Activated naive CD8-positive, alpha-beta T cell (primary cell): Measurements from ENCODE around the gene OXLD1.
"Not testable (repeated sequence)": the region's sequence is repeated elsewhere in the genome, so short reads cannot be mapped to it uniquely, and the experiment has no call there.

ENCODE experiments used
- H3K27ac Mint-ChIP-seq: one replicate; pipeline ENCODE4 v1.8.0; 2021; ENCODE audit warnings: mixed read lengths
- H3K27me3 Mint-ChIP-seq: one replicate; pipeline ENCODE4 v1.8.0; 2021; ENCODE audit warnings: mixed read lengths
- H3K36me3 Mint-ChIP-seq: one replicate; pipeline ENCODE4 v1.8.0; 2021; ENCODE audit warnings: mixed read lengths
- H3K4me1 Mint-ChIP-seq: one replicate; pipeline ENCODE4 v1.8.0; 2021; ENCODE audit warnings: low read depth, mixed read lengths
- H3K4me3 Mint-ChIP-seq: one replicate; pipeline ENCODE4 v1.8.0; 2021; ENCODE audit warnings: mild to moderate bottlenecking, mixed read lengths
- H3K9me3 Mint-ChIP-seq: one replicate; pipeline ENCODE4 v1.8.0; 2021; ENCODE audit warnings: low read depth, mixed read lengths

OXLD1 gene

DNA sequence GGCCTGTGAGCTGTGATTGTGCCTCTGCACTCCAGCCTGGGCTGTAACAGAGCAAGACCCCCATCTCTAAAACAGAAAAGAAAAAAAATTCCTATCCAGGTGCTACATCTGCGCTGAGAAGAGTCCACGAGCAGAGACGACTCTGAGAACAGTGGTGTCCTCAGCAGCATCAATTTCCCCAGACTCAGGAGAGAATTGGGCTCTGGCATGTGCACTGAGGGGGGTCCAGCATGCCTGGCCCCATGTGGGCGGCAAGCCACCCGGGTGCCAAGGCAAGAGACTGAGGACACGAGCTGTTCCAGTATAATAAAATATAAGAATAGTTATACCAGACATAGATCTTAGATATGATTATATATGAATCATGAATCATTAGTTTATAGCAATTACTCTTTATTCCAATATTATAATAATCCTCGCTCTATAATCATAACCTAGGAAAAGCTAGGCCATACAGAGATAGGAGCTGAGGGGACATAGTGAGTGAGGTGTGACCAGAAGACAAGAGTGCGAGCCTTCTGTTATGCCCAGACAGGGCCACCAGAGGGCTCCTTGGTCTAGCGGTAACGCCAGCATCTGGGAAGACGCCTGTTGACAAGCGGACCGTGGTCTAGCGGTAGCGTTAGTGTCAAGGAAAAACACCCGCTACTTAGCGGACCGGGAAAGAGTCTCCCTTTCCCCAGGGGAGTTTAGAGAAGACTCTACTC lies 9.3 kb upstream of the OXLD1 start:
- H3K36me3 Mint-ChIP-seq, H3K4me1 Mint-ChIP-seq, H3K4me3 Mint-ChIP-seq, H3K27me3 Mint-ChIP-seq, H3K9me3 Mint-ChIP-seq, H3K27ac Mint-ChIP-seq: not testable (repeated sequence)

DNA sequence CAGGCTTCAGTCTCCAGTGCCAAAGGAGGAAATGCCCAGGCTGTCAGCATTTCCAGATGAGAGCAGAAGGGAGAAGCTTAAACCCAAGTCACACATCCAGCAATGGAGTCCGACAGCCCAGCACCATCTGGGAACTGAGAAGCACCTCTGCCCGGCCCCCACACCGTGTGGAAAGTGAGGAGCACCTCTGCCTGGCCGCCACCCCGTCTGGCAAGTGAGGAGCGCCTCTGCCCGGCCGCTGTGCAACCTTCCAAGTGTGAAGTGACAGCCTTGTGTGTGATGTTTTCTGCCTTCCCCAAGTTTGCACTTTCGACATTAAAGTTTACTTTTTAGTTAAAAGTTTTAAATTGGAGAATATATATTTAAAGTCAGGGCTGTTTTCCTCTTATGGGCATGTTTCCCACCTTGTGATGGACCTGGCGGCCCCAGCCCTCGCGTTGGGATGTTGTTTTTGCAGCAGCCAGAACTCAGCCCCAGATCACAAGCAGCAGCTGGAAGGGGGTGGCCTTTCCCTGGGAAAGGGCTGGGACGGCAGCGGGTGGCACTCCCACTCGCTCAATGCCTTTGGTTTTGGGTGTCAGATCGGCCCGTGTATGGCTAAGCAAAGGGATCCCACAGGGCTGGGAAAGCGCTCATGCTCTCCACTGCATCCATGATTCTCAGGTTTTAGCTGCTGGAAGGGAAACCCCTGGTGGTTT lies 7.3 kb upstream of the OXLD1 start:
- no peak overlapping the region for H3K4me3 Mint-ChIP-seq
- H3K27me3 Mint-ChIP-seq: no peaks in the 10 kb centered on the region
- H3K9me3 Mint-ChIP-seq: no peaks in the 10 kb centered on the region
- H3K4me1 Mint-ChIP-seq: peaks cover 1% of the 10 kb centered on the region
- no peak overlapping the region for H3K27ac Mint-ChIP-seq
- H3K36me3 Mint-ChIP-seq: no peaks in the 10 kb centered on the region

DNA sequence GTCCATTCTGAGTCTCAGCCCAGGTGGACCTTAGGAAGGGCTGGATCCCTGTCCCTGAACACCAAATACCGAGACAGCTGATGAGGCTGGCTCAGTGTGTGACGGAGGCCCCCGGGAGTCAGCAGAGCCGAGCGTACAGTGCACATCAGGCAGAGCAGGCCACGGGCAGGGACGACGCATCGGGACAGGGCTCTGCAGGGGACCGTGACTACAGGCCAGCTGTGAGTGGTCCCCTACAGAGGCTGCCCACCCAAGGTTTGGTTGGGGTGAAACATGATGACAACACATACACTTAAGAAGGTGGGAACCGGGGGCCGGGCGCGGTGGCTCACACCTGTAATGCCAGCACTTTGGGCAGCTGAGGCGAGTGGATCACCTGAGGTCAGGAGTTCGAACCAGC lies 6.5 kb upstream of the OXLD1 start:
- H3K9me3 Mint-ChIP-seq: no peaks in the 10 kb centered on the region
- H3K36me3 Mint-ChIP-seq: no peaks in the 10 kb centered on the region
- no peak overlapping the region for H3K27ac Mint-ChIP-seq
- peaks cover 7% of the 10 kb centered on the region for H3K4me1 Mint-ChIP-seq
- no peak overlapping the region for H3K4me3 Mint-ChIP-seq
- no peaks in the 10 kb centered on the region for H3K27me3 Mint-ChIP-seq

DNA sequence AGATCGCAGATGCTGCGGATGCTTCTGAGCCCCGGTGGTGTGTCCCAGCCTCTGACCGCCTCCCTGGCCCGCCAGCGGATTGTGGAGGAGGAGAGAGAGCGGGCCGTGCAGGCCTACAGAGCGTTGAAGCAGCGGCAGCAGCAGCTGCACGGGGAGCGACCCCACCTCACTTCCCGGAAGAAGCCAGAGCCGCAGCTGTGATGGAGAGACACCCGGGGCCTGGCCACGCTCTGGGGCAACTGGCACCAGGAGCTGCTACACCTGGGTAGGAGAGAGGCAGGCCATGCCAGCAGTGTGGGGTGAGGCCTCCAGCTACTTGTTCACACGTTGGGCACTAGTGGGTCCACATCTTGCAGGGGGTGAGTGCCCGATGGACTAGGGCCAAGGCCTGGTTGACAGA lies 6.1 kb upstream of the OXLD1 start:
- H3K27ac Mint-ChIP-seq: no peak overlapping the region
- H3K9me3 Mint-ChIP-seq: no peaks in the 10 kb centered on the region
- no peaks in the 10 kb centered on the region for H3K36me3 Mint-ChIP-seq
- H3K27me3 Mint-ChIP-seq: no peaks in the 10 kb centered on the region
- H3K4me1 Mint-ChIP-seq: peaks cover 11% of the 10 kb centered on the region
- no peak overlapping the region for H3K4me3 Mint-ChIP-seq

DNA sequence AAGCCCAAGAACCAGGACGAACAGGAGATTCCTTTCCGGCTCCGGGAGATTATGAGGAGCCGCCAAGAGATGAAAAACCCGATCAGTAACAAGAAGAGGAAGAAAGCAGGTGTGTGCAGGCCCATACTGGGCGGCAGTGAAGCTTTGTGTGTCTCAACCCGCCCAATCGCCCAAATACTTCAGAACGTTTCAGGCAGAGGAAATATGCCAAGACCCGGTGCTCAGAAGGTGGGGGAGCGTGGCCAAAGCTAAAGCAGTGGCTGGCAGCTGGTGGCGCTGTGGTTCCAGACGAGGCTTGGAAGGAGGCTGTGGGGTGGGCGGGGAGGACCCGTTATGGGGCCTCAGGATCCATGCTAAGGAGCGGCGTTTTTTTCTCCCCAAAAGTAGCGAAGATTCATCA lies 1.3 kb upstream of the OXLD1 start:
- Mint-ChIP-seq H3K9me3 (no peaks in the 10 kb centered on the region), H3K27ac (peak overlapping the region; percentile 66), H3K36me3 (no peaks in the 10 kb centered on the region), H3K4me3 (peak overlapping the region; percentile 96), H3K27me3 (no peaks in the 10 kb centered on the region), H3K4me1 (peaks cover 30% of the 10 kb centered on the region)

DNA sequence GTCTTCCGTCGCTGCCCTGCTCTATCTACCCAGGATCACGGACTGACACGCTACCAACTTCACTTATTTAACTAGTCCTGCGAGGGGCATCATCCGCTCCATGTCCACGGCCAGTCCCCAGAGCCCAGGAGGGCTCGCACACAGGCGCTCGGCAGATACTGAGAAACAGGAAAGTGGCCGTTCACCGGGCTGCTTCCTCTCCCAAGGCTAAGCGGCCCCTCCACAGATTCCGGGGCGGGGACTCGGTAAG lies 388 bp downstream of the OXLD1 start:
- no peaks in the 10 kb centered on the region for H3K36me3 Mint-ChIP-seq
- peak overlapping the region; percentile 96 for H3K4me3 Mint-ChIP-seq
- peak overlapping the region; percentile 99 for H3K27ac Mint-ChIP-seq
- H3K27me3 Mint-ChIP-seq: no peaks in the 10 kb centered on the region
- no peaks in the 10 kb centered on the region for H3K9me3 Mint-ChIP-seq
- peaks cover 34% of the 10 kb centered on the region for H3K4me1 Mint-ChIP-seq

DNA sequence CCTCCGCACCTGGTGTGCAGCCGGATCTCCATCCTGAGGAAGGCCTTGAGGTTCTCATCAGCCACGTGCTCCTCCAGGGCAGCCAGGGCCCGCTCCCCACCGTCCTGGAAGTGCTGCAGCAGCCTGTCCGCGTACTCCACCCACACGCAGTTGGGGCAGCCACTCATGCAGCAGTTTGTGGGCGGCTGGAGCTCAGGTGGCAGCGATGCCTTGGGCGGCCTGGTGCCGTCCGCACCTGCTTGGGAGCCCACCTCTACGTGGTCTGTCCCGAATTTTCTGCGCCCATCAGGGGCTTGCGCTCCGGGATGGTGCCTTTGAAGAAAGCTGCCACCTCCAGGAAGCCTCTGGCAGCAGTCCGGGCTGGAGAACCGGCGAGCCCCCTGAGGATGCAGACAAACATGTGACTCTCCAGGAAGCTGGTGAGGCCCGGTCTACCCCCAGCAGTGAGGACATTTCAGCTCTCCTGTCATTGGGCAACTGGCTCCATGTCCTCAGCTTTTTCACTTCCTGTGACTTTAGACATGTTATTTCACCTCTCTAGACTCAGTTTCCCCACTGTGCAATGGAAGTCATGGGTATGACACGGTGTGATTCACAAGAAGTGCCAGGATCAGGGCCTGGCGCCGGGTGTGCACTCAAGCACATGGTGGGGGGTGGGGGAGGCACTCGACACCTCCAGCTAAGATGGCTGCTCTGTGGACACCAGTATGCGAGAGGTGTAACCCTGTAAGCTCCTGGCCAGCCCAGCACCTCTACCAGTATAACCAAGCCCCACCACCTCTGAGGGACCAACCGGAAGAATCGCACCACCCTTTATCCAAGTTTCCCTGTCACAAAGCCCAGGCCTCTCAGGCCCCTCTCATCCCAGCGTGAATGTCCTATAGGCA lies 957 bp downstream of the OXLD1 start:
- Mint-ChIP-seq H3K27me3 (no peaks in the 10 kb centered on the region), H3K27ac (peak overlapping the region; percentile 99), H3K4me3 (peak overlapping the region; percentile 96), H3K4me1 (peaks cover 34% of the 10 kb centered on the region), H3K9me3 (no peaks in the 10 kb centered on the region), H3K36me3 (no peaks in the 10 kb centered on the region)

DNA sequence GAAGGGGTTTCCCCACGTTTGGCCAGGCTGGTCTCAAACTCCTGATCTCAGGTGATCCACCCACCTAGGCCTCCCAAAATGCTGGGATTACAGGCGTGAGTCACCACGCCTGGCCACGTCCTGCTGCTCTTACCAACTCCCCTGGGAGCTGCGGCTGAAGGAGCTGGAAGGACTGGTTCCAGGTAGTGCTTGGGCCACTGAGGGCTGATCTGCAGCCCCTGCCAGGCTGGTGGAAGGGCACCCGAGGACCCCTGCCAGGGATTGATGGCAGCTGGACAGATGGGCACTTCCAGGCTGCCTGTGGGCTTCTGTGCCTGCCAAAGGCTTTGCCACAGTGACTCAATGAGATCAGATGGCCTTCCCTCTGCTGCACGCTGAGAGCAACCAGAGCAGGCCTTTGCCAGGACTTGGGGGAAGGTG lies 2.3 kb downstream of the OXLD1 start:
- H3K4me1 Mint-ChIP-seq: peaks cover 34% of the 10 kb centered on the region
- H3K27ac Mint-ChIP-seq: peak overlapping the region; percentile 81
- no peaks in the 10 kb centered on the region for H3K27me3 Mint-ChIP-seq
- no peaks in the 10 kb centered on the region for H3K36me3 Mint-ChIP-seq
- H3K9me3 Mint-ChIP-seq: no peaks in the 10 kb centered on the region
- peak overlapping the region; percentile 96 for H3K4me3 Mint-ChIP-seq

DNA sequence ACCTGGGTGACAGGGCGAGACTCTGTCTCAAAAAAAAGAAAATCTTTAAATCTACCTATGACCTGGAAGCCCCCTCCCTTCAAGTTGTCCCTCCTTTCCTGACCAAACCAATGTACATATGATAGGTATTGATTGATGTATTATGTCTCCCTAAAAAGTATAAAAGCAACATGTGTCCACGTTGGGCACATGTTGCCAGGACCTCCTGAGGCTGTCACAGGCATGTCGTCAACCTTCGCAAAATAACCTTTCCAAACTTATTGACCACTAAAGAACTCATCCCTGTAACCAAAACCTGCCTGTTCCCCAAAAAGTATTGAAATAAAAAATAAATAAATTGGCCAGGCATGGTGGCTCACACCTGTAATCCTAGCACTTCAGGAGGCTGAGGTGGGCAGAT lies 4.4 kb downstream of the OXLD1 start:
- no peaks in the 10 kb centered on the region for H3K9me3 Mint-ChIP-seq
- peaks cover 22% of the 10 kb centered on the region for H3K4me1 Mint-ChIP-seq
- no peak overlapping the region for H3K4me3 Mint-ChIP-seq
- no peaks in the 10 kb centered on the region for H3K27me3 Mint-ChIP-seq
- H3K27ac Mint-ChIP-seq: peak overlapping the region; percentile 81
- no peaks in the 10 kb centered on the region for H3K36me3 Mint-ChIP-seq

DNA sequence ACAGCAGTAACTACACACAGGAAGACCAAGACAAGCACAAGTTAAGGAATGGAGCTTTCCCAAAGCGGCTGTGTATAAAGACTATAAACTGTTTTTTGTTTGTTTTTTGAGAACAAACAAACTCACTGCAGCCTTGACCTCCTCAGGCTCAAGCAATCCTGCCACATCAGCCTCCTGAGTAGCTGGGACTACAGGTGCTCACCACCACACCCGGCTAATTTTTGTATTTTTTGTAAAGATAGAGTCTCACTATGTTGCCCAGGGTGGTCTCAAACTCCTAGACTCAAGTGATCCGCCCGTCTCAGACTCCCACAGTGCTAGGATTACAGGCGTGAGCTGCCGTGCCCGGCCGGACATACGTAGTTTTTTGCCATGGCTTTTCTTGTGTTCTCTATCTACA lies 6.0 kb downstream of the OXLD1 start:
- Mint-ChIP-seq H3K27ac (no peak overlapping the region), H3K4me1 (peaks cover 13% of the 10 kb centered on the region), H3K4me3 (no peak overlapping the region), H3K27me3 (no peaks in the 10 kb centered on the region), H3K36me3 (no peaks in the 10 kb centered on the region), H3K9me3 (no peaks in the 10 kb centered on the region)

DNA sequence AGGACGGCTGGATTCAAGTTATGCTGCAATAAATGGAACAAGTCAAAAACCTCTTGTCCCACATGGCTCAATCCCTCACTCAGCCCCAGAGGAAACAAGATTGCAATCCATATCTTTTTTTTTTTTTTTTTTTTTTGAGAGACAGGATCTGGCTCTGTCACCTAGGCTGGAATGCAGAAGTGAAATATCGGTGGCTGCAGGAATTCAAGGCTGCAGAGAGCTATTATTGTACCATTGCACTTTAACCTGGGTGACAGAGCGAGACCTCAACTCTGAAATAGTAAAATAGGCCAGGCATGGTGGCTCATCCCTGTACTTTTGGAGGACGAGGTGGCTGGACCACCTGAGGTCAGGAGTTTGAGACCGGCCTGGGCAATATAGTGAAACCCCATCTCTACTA lies 7.4 kb downstream of the OXLD1 start:
- no peak overlapping the region for H3K4me3 Mint-ChIP-seq
- H3K36me3 Mint-ChIP-seq: no peaks in the 10 kb centered on the region
- no peaks in the 10 kb centered on the region for H3K9me3 Mint-ChIP-seq
- no peaks in the 10 kb centered on the region for H3K27me3 Mint-ChIP-seq
- peaks cover 8% of the 10 kb centered on the region for H3K4me1 Mint-ChIP-seq
- H3K27ac Mint-ChIP-seq: no peak overlapping the region

DNA sequence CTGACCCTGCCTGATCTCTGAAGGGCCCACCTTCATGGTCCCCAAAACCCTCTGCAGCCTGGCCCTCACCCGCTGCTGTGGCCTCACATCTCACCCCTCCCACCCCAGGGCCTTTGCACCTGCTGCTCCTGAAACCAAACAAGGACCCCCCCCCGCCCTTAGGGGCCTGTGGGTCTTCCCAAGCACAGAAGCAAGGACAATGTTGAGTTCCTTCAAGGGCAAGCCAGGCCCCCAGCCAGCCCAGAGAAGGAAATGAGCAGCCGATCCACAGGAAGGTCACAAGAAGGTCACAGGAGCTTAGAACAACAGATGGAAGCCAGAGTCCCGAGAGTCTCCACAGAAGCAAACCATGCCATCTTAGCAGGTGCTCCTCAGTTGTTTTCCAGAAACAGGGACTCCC lies 9.6 kb downstream of the OXLD1 start:
- peaks cover 5% of the 10 kb centered on the region for H3K4me1 Mint-ChIP-seq
- H3K27me3 Mint-ChIP-seq: peaks cover 1% of the 10 kb centered on the region
- H3K36me3 Mint-ChIP-seq: no peaks in the 10 kb centered on the region
- no peaks in the 10 kb centered on the region for H3K9me3 Mint-ChIP-seq
- no peak overlapping the region for H3K4me3 Mint-ChIP-seq
- H3K27ac Mint-ChIP-seq: no peak overlapping the region

DNA sequence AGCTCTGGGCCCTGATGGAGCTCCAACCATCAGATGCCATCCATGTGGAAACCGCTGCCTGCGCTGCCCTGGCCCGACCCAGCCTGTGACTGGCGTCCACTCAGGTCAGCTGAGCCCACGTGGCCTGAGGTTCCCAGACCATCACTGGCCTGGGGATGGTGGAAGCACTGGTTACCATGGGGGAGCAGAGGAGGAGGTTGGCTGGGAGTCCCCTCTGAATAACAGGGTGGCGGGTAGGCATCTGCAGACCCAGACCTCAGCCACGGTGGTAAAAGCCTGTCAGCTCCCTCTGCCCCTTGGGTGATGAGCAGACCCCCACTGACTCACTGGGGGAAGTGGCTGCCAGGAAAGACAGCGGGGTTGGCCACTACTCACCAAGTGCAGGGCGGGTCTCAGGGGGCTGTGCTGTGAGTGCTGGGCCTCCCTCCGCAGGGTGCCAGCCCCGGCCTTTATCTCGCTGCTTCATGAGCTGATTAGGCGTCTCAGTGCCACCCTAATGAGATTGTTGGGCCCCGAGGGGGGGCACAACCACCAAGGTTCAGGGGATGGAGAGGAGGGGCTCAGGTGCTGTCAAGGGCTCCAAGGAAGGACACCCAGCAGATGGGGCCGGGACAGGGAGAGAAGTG lies 10.2 kb downstream of the OXLD1 start, which contains the start of gene PDE6G:
PDE6G (minus strand) TSS at position 425 of the 626 bp plus-strand sequence. CDS start 3,237 bp downstream, outside the sequence.
- H3K4me1 Mint-ChIP-seq: peaks cover 7% of the 10 kb centered on the region
- H3K4me3 Mint-ChIP-seq: no peak within 1 kb of the TSS
- peaks cover 3% of the 10 kb centered on the region for H3K27me3 Mint-ChIP-seq
- H3K36me3 Mint-ChIP-seq: no peaks in the 10 kb centered on the region
- no peaks in the 10 kb centered on the region for H3K9me3 Mint-ChIP-seq
- no peak within 1 kb of the TSS for H3K27ac Mint-ChIP-seq

DNA sequence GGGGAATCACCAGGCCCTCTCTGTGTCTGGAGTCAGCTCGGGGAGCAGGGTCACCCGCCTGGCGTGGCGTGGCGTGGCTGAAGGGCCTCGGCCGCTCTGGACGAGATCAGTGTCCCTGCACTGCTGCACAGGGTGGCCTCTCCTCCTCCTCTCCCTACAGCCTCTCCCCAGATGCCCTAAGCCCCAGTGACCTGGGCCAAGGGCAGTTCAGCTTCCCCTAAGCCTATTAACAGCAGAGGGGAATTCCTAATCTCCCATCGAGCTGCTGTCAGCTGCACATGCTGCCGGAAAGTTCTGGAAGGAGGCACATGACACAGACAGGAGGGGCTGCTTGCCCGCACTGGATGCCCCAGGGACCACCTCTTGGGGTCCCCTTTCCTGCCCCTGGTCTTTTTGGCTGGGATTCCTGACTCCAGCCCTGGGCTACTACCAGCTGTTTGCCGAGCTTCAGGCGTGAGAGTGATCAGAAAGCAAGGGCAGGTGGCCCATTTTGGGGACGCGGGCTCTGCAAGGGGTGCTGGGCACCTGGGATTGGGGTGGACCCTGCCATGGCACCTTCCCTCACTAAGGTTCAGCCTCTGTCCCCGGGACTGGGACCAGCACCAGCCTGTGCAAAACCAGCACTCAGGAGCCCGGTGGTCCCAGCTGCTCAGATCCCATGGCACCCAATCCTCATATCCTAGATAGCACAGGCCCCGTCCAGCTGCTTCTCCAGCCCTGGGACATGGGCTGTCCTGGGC lies 10.9 kb downstream of the OXLD1 start:
- H3K9me3 Mint-ChIP-seq: no peaks in the 10 kb centered on the region
- H3K4me3 Mint-ChIP-seq: no peak overlapping the region
- H3K4me1 Mint-ChIP-seq: peaks cover 7% of the 10 kb centered on the region
- H3K36me3 Mint-ChIP-seq: no peaks in the 10 kb centered on the region
- H3K27ac Mint-ChIP-seq: no peak overlapping the region
- peaks cover 3% of the 10 kb centered on the region for H3K27me3 Mint-ChIP-seq
